DOHH2 (cell line): ENCODE measurements around the gene S100PBP.

Source experiments
- H3F3A ChIP-seq: fragments of 200-600 bp; sonication (generic), shearing (Covaris generic); 2 replicates; pipeline ENCODE4 v1.6.0; 2016; ENCODE audit warnings: antibody characterized with exemption, mild to moderate bottlenecking; ENCODE audit not compliant: control insufficient read depth, insufficient read depth
- H3K27ac ChIP-seq: fragments of 200-600 bp; sonication (generic); 2 replicates; pipeline ENCODE4 v1.5.1; 2014; ENCODE audit warnings: low read depth, mild to moderate bottlenecking, low read length, moderate library complexity
- H3K27me3 ChIP-seq: fragments of 200-600 bp; sonication (generic); 2 replicates; pipeline ENCODE4 v1.6.1; 2014; ENCODE audit warnings: mild to moderate bottlenecking, low read length, mixed read lengths; ENCODE audit not compliant: control insufficient read depth
- H3K36me3 ChIP-seq: fragments of 200-600 bp; sonication (generic); 2 replicates; pipeline ENCODE4 v1.6.1; 2014; ENCODE audit warnings: mild to moderate bottlenecking, low read length, moderate library complexity, mixed read lengths; ENCODE audit not compliant: control insufficient read depth
- H3K4me1 ChIP-seq: fragments of 200-600 bp; sonication (generic); 2 replicates; pipeline ENCODE4 v1.6.1; 2014; ENCODE audit warnings: mild to moderate bottlenecking, low read length, mixed read lengths; ENCODE audit not compliant: control insufficient read depth
- H3K4me2 ChIP-seq: fragments of 200-600 bp; sonication (generic); 2 replicates; pipeline ENCODE4 v1.6.0; 2014; ENCODE audit warnings: mild to moderate bottlenecking, low read length, moderate library complexity
- H3K4me3 ChIP-seq: fragments of 200-600 bp; sonication (generic); 2 replicates; pipeline ENCODE4 v1.5.1; 2014; ENCODE audit warnings: mild to moderate bottlenecking, low read length, mixed read lengths
- H3K79me2 ChIP-seq: fragments of 200-600 bp; sonication (generic); 2 replicates; pipeline ENCODE4 v1.6.1; 2014; ENCODE audit warnings: mild to moderate bottlenecking, low read length, mixed read lengths; ENCODE audit not compliant: control insufficient read depth
- H3K9me2 ChIP-seq: fragments of 200-600 bp; sonication (generic); replicated peaks from 2 replicates; pipeline ENCODE4 v1.6.1; 2014; ENCODE audit warnings: mild to moderate bottlenecking, low read length, mixed read lengths; ENCODE audit not compliant: control insufficient read depth
- H3K9me3 ChIP-seq: fragments of 200-600 bp; sonication (generic); 2 replicates; pipeline ENCODE4 v1.6.1; 2014; ENCODE audit warnings: antibody characterized with exemption, low read length, mixed read lengths; ENCODE audit not compliant: control insufficient read depth, insufficient read depth
- H4K20me1 ChIP-seq: fragments of 200-600 bp; sonication (generic); 2 replicates; pipeline ENCODE4 v1.6.0; 2014; ENCODE audit warnings: low read depth, mild to moderate bottlenecking, antibody characterized with exemption, low read length, moderate library complexity; ENCODE audit not compliant: control insufficient read depth, insufficient read depth
- CTCF ChIP-seq: fragments of 200-600 bp; sonication (generic); IDR thresholded peaks from one replicate; pipeline ENCODE4 v1.5.1; 2014; ENCODE audit warnings: antibody characterized with exemption, mild to moderate bottlenecking, low read depth, low read length; ENCODE audit not compliant: poor library complexity, severe bottlenecking
- EZH2phosphoT487 ChIP-seq: fragments of 200-600 bp; sonication (generic); IDR thresholded peaks from 2 replicates; pipeline ENCODE4 v1.6.1; 2017; ENCODE audit warnings: borderline replicate concordance, mild to moderate bottlenecking, antibody characterized with exemption, low read length, moderate library complexity, mixed read lengths

The S100PBP gene

GRCh38 chr1:32861904-32862695, 44.6 kb downstream of the S100PBP start:
- Histone ChIP-seq H3K79me2 (no peaks in the 10 kb centered on the region), H3K4me1 (no peaks in the 10 kb centered on the region), H3K9me3 (no peaks in the 10 kb centered on the region), H3K4me2 (no peak overlapping the region), H3K27me3 (no peaks in the 10 kb centered on the region), H3F3A (no peaks in the 10 kb centered on the region; the same call in 1 of the 2 replicates), H3K4me3 (no peak overlapping the region), H3K9me2 (no peaks in the 10 kb centered on the region), H3K27ac (no peak overlapping the region), H4K20me1 (no peaks in the 10 kb centered on the region), H3K36me3 (peaks cover 31% of the 10 kb centered on the region)
- TF ChIP-seq EZH2phosphoT487: no peak
- no peak for TF ChIP-seq CTCF

- Histone ChIP-seq H3K27ac (no peak overlapping the region), H3K4me1 (no peaks in the 10 kb centered on the region), H3K4me2 (no peak overlapping the region), H3F3A (no peaks in the 10 kb centered on the region; the same call in 1 of the 2 replicates), H3K36me3 (peaks cover 21% of the 10 kb centered on the region), H3K79me2 (no peaks in the 10 kb centered on the region), H3K9me2 (no peaks in the 10 kb centered on the region), H4K20me1 (no peaks in the 10 kb centered on the region), H3K4me3 (no peak overlapping the region), H3K27me3 (no peaks in the 10 kb centered on the region), H3K9me3 (no peaks in the 10 kb centered on the region)
- TF ChIP-seq EZH2phosphoT487: no peak
- no peak for TF ChIP-seq CTCF
These were observed 45.9 kb downstream of the S100PBP start for GRCh38 chr1:32863218-32863880.

- Histone ChIP-seq H3K4me2 (no peak overlapping the region), H3F3A (no peaks in the 10 kb centered on the region; the same call in 1 of the 2 replicates)
- TF ChIP-seq EZH2phosphoT487: no peak
- no peak for TF ChIP-seq CTCF
These were observed 46.4 kb downstream of the S100PBP start for GRCh38 chr1:32863881-32864245.

More at GRCh38 chr1:32863881-32864245, 46.4 kb downstream of the S100PBP start:
- H4K20me1 ChIP-seq: no peaks in the 10 kb centered on the region
- no peaks in the 10 kb centered on the region for H3K27me3 ChIP-seq
- no peaks in the 10 kb centered on the region for H3K79me2 ChIP-seq
- peaks cover 21% of the 10 kb centered on the region for H3K36me3 ChIP-seq
- no peak overlapping the region for H3K27ac ChIP-seq
- no peaks in the 10 kb centered on the region for H3K9me3 ChIP-seq
- H3K4me1 ChIP-seq: no peaks in the 10 kb centered on the region
- H3K9me2 ChIP-seq: no peaks in the 10 kb centered on the region
- H3K4me3 ChIP-seq: no peak overlapping the region
